ENCODE measurements around the gene ZNF280D.

DNA sequence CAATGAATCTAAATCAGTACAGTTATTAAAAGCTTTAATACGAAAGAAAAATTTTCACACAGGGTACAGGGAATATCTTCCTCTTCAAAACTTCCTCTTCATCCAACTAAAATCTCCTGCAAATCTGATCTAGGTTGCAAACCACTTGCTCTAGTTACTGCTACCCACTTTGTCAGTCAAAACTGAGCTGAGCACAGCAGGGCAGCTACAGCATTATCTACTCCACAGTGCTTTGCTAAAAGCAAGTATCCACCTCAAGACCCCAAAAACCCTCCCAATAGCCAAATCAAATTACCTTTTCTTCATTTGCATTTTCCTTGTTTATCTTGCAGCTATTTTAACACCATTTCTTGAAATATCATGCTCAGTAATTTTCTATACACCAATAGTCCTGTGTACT lies 14.7 kb downstream of the ZNF280D start:
- TF ChIP-seq, protein P1, sequence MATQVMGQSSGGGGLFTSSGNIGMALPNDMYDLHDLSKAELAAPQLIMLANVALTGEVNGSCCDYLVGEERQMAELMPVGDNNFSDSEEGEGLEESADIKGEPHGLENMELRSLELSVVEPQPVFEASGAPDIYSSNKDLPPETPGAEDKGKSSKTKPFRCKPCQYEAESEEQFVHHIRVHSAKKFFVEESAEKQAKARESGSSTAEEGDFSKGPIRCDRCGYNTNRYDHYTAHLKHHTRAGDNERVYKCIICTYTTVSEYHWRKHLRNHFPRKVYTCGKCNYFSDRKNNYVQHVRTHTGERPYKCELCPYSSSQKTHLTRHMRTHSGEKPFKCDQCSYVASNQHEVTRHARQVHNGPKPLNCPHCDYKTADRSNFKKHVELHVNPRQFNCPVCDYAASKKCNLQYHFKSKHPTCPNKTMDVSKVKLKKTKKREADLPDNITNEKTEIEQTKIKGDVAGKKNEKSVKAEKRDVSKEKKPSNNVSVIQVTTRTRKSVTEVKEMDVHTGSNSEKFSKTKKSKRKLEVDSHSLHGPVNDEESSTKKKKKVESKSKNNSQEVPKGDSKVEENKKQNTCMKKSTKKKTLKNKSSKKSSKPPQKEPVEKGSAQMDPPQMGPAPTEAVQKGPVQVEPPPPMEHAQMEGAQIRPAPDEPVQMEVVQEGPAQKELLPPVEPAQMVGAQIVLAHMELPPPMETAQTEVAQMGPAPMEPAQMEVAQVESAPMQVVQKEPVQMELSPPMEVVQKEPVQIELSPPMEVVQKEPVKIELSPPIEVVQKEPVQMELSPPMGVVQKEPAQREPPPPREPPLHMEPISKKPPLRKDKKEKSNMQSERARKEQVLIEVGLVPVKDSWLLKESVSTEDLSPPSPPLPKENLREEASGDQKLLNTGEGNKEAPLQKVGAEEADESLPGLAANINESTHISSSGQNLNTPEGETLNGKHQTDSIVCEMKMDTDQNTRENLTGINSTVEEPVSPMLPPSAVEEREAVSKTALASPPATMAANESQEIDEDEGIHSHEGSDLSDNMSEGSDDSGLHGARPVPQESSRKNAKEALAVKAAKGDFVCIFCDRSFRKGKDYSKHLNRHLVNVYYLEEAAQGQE (IDR thresholded peaks at IDR 0.05; ENCODE audit: insufficient read depth in 1 of 2, low read depth in 2 of 2, low read length in 1 of 2) = no peak
- TF ChIP-seq CTCF (IDR thresholded peaks at IDR 0.05) = no peak
- TF ChIP-seq POLR2AphosphoS5 (IDR thresholded peaks at IDR 0.05; ENCODE audit: low read depth, low read length) = no peak
- no peak for TF ChIP-seq SIN3A (IDR thresholded peaks at IDR 0.05; ENCODE audit: borderline replicate concordance, insufficient read depth, low read depth, low read length)
- TF ChIP-seq TCF7L2 (IDR thresholded peaks at IDR 0.05; ENCODE audit: low read depth, low read length) = no peak

Measured in Panc1 (cell line).